Peyer's patch (tissue), 4 donors: Measurements from ENCODE around the gene ZBBX.

Source experiments
- CTCF ChIP-seq, 6 experiments: fragments of 450-650 bp in 4 of 6; fragments of 200-600 bp in 2 of 6; sonication (generic) in 1 of 6; IDR thresholded peaks; one replicate each; pipeline ENCODE4 v1.5.1; 2017 to 2019; ENCODE audit warnings: antibody characterized with exemption in 6 of 6, mild to moderate bottlenecking in 3 of 6, moderate library complexity in 1 of 6
- POLR2A ChIP-seq, 2 donors: fragments of 450-650 bp; IDR thresholded peaks; one replicate each; pipeline ENCODE4 v1.5.1; 2017; ENCODE audit warnings: antibody characterized with exemption in 2 of 2, mild to moderate bottlenecking in 2 of 2, moderate library complexity in 2 of 2

- TF ChIP-seq CTCF (IDR thresholded peaks at IDR 0.05) (no peak), POLR2A (IDR thresholded peaks at IDR 0.05) (no peak)
Observed at GRCh38 chr3:167409611-167410010, 29.5 kb upstream of the ZBBX start.
